ENCODE results near the gene MTERF4.

GRCh38 chr2:241148891-241149674 is 47.0 kb upstream of the MTERF4 start, which contains the start of gene PASK:
- TF ChIP-seq CTCF (IDR thresholded peaks at IDR 0.05) (peak in 1 of 5 experiments; percentile 5), EP300 (IDR thresholded peaks at IDR 0.05) (peak in 1 of 2 donors; percentile 46)
